K562 (cell line): ENCODE measurements around the gene LTBP2. TPM values are rescaled to one million over a fixed set of nuclear protein-coding genes. Genes with fewer than 3 reads are reported as not detected.

ENCODE experiments used
- ATAC-seq: fragments of 200-7000 bp; cut with Tn5 transposase; 3 replicates; pipeline ENCODE4 v1.9.1; 2020; ENCODE audit warnings: moderate library complexity
- BruUV-seq: library from RNA; stranded (reverse); fragments of 400-500 nt; replicated peaks from 2 replicates; lab custom pipeline; 2021; lab: Mats Ljungman, UMichigan
- CTCF ChIA-PET: fragments of 300-600 bp; formaldehyde crosslinking; extraction: SDS; loops from one replicate; lab custom pipeline; 2021; ENCODE audit warnings: low intra/inter-chr PET ratio; lab: Yijun Ruan, JAX
- POLR2A ChIA-PET: fragments of 300-600, 350-650 bp; sonication (Branson Sonifier 250); formaldehyde crosslinking; extraction: SDS; loops from one replicate; lab custom pipeline; 2021; ENCODE audit warnings: antibody characterized with exemption, inconsistent platforms; lab: Yijun Ruan, JAX
- DNase-seq, 4 experiments: peaks; one replicate each; pipeline versions ENCODE4 v3.0.0 to v3.0.0-alpha.2; 2011 to 2018; ENCODE audit warnings: low spot score in 3 of 4, mixed read lengths in 3 of 4; ENCODE audit errors: extremely low read depth in 1 of 4
- FAIRE-seq: peaks from 2 replicates; lab custom pipeline; 2011; peaks lifted over from hg19 to GRCh38; lab: Jason Lieb, UNC
- H2AFZ ChIP-seq: 2 replicates; pipeline ENCODE4 v1.6.0; 2011; ENCODE audit warnings: low read depth, low read length, control low read depth, inconsistent platforms
- H3K27ac ChIP-seq: fragments of 200-600 bp; 3 replicates; pipeline ENCODE4 v1.8.0; 2011; ENCODE audit warnings: low read depth, mild to moderate bottlenecking, control low read depth, inconsistent platforms, low read length, moderate library complexity, mixed read lengths; ENCODE audit errors: extremely low read depth
- H3K27me3 ChIP-seq, 2 experiments: fragments of 300-600 bp in 1 of 2; 2 replicates in 1 of 2; 3 replicates in 1 of 2; pipeline versions ENCODE4 v1.6.0 to v1.8.0; 2011; ENCODE audit warnings: inconsistent platforms in 2 of 2, low read length in 2 of 2, mild to moderate bottlenecking in 1 of 2, mixed read lengths in 1 of 2, moderate library complexity in 1 of 2; ENCODE audit not compliant: control insufficient read depth in 2 of 2, insufficient read depth in 2 of 2
- H3K36me3 ChIP-seq: fragments of 300-600 bp; 3 replicates; pipeline ENCODE4 v1.8.0; 2011; ENCODE audit warnings: mild to moderate bottlenecking, low read length, inconsistent platforms; ENCODE audit not compliant: control insufficient read depth, insufficient read depth
- H3K4me1 ChIP-seq, 2 experiments: fragments of 200-600 bp in 1 of 2; replicated peaks in 1 of 2; 2 replicates in 1 of 2; 3 replicates in 1 of 2; pipeline versions ENCODE4 v1.5.1 to v1.8.0; 2011; ENCODE audit warnings: inconsistent platforms in 2 of 2, low read length in 2 of 2, mild to moderate bottlenecking in 1 of 2, mixed read lengths in 1 of 2, moderate library complexity in 1 of 2; ENCODE audit not compliant: control insufficient read depth in 2 of 2, insufficient read depth in 2 of 2
- H3K4me2 ChIP-seq: 2 replicates; pipeline ENCODE4 v1.6.1; 2011; ENCODE audit warnings: low read length, control low read depth, inconsistent platforms, mixed read lengths; ENCODE audit not compliant: insufficient read depth
- H3K4me3 ChIP-seq: fragments of 200-600 bp; sonication (generic), shearing (Covaris generic); 2 replicates; pipeline ENCODE4 v1.5.1; 2016; ENCODE audit warnings: control low read depth, inconsistent platforms
- H3K79me2 ChIP-seq: fragments of 200-600 bp; 3 replicates; pipeline ENCODE4 v1.8.0; 2011; ENCODE audit warnings: low read length, inconsistent platforms; ENCODE audit not compliant: control insufficient read depth, insufficient read depth
- H3K9ac ChIP-seq, 2 experiments: 2 replicates each; pipeline versions ENCODE4 v1.6.0 to v1.6.1; 2011; ENCODE audit warnings: low read depth in 2 of 2, low read length in 2 of 2, control low read depth in 1 of 2, inconsistent platforms in 1 of 2, mild to moderate bottlenecking in 1 of 2, mixed read lengths in 1 of 2; ENCODE audit not compliant: insufficient read depth in 1 of 2
- H3K9me1 ChIP-seq: one replicate; pipeline ENCODE4 v1.6.0; 2011; ENCODE audit warnings: inconsistent platforms, mild to moderate bottlenecking, low read length, moderate library complexity; ENCODE audit not compliant: control insufficient read depth, insufficient read depth
- H3K9me3 ChIP-seq: replicated peaks from 2 replicates; pipeline ENCODE4 v1.5.1; 2011; ENCODE audit warnings: low read depth, low read length, inconsistent platforms; ENCODE audit not compliant: control insufficient read depth, insufficient read depth
- H4K20me1 ChIP-seq: replicated peaks from 2 replicates; pipeline ENCODE4 v1.6.1; 2011; ENCODE audit warnings: low read length, inconsistent platforms, mixed read lengths; ENCODE audit not compliant: control insufficient read depth, insufficient read depth
- BACH1 ChIP-seq: fragments of 200-800 bp; sonication (Bioruptor generic); IDR thresholded peaks from 2 replicates; pipeline ENCODE4 v1.6.1; 2016; ENCODE audit warnings: missing genetic modification characterization, missing compliant biosample characterization
- C11orf30 ChIP-seq: fragments of 450-650 bp; IDR thresholded peaks from 2 replicates; pipeline ENCODE4 v1.6.1; 2016; ENCODE audit warnings: low read depth, mild to moderate bottlenecking
- HCFC1 ChIP-seq: IDR thresholded peaks from 2 replicates; pipeline ENCODE4 v1.6.1; 2012; ENCODE audit warnings: low read depth, low read length, improper control_type of control experiment
- KDM1A ChIP-seq, 2 experiments: fragments of 450-650 bp; IDR thresholded peaks; 2 replicates each; pipeline ENCODE4 v1.6.1; 2016; ENCODE audit warnings: mild to moderate bottlenecking in 2 of 2
- MAFF ChIP-seq: IDR thresholded peaks from 2 replicates; pipeline ENCODE4 v1.6.1; 2012; ENCODE audit warnings: low read length, improper control_type of control experiment
- MAFG ChIP-seq: fragments of 450-650 bp; conservative IDR thresholded peaks from 2 replicates; pipeline ENCODE4 v1.6.1; 2016; ENCODE audit warnings: missing genetic modification characterization, missing compliant biosample characterization
- MAFK ChIP-seq: IDR thresholded peaks from 2 replicates; pipeline ENCODE4 v1.6.1; 2011; ENCODE audit warnings: low read length, improper control_type of control experiment
- NFE2 ChIP-seq: IDR thresholded peaks from 2 replicates; pipeline ENCODE4 v1.6.1; 2014; ENCODE audit warnings: antibody characterized with exemption, low read depth
- ZNF282 ChIP-seq: sonication (generic); formaldehyde crosslinking; IDR thresholded peaks from 2 replicates; pipeline ENCODE4 v1.8.1; 2023; ENCODE audit warnings: missing genetic modification reagents
- ZNF316 ChIP-seq: fragments of 450-650 bp; IDR thresholded peaks from 2 replicates; pipeline ENCODE4 v1.6.1; 2016
- WGBS: fragments of 100-300 bp; shearing (Covaris generic); methylation state at CpG from one replicate; pipeline ENCODE4 v1.1.6; 2016; ENCODE audit warnings: low coverage, mixed read lengths; ENCODE audit not compliant: insufficient coverage; ENCODE audit errors: missing lambda C conversion rate; 5-methylcytosine and 5-hydroxymethylcytosine counted together
- in situ Hi-C: fragments of 300-500 bp; cut with MboI; formaldehyde crosslinking; loops from 4 replicates; pipeline ENCODE4 v1.15.0; 2018; ENCODE audit warnings: inconsistent platforms, mixed read lengths
- intact Hi-C: fragments of 100-400 bp; cut with micrococcal nuclease; formaldehyde crosslinking; loops from 2 replicates; pipeline ENCODE4 v1.14.2; 2022
- polyA plus RNA-seq, 8 experiments: library from polyadenylated mRNA; depleted of rRNA in 4 of 8; stranded (reverse) in 5 of 8; unstranded in 3 of 8; fragments of >200 nt; fragmentation: Nextera tagmentation in 2 of 8; fragmentation: Illumina TruSeq in 1 of 8; extraction: Ambion mirVana in 2 of 8; extraction: Trizol in 1 of 8; gene quantifications; 2 replicates each; pipeline versions ENCODE4 v1.2.1 to v1.2.3, GENCODE V29; 2011 to 2014; ENCODE audit warnings: inconsistent platforms in 1 of 8, missing spikeins in 1 of 8
- total RNA-seq, 7 experiments: library from RNA; depleted of rRNA in 6 of 7; stranded (reverse); fragments of >200 nt in 6 of 7; fragmentation: Illumina TruSeq in 2 of 7; extraction: Trizol in 2 of 7; gene quantifications; 2 replicates each; pipeline versions ENCODE4 v1.2.1 to v1.2.3, GENCODE V29; 2011 to 2021; ENCODE audit warnings: low replicate concordance in 1 of 7

The LTBP2 gene
- total and polyA plus RNA-seq, 9 of the 15 experiments (the other 6 are each of a cell fraction or from before 2014, with no cell fraction given): under 0.01 to 0.18 (median 0.03) TPM; not detected in 3

DNA sequence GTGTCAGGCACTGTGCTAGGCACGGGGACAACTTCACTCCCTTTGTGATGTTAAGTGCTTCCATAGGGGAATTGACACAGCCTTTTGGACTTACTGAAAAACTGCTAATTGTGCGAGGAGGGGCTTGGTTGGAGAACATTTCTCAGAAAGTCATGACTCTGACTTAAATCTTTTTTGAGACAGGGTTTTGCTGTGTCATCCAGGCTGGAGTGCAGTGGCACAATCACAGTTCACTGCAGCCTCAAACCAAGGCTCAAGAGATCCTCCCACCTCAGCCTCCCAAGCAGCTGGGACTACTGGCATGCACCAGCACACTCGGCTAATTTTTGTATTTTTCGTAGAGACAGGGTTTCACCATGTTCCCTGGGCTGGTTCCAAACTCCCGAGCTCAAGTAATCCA lies 10.2 kb upstream of the LTBP2 start:
- Histone ChIP-seq H3K9me1 (no peaks in the 10 kb centered on the region), H3K4me1 (peaks cover 21 to 24% of the 10 kb centered on the region in 2 experiments; a peak in 4 of 5 replicates), H3K4me3 (no peak overlapping the region), H2AFZ (no peak overlapping the region), H3K9ac (no peak overlapping the region), H3K27ac (no peak overlapping the region), H3K9me3 (no peaks in the 10 kb centered on the region), H4K20me1 (no peaks in the 10 kb centered on the region), H3K4me2 (no peak overlapping the region), H3K27me3 (no peaks in the 10 kb centered on the region), H3K36me3 (no peaks in the 10 kb centered on the region), H3K79me2 (no peaks in the 10 kb centered on the region)
- POLR2A ChIA-PET: no interaction called here
- TF ChIP-seq BACH1: no peak
- peak; percentile 24; the same call in 1 of the 2 replicates for TF ChIP-seq MAFF
- no peak for TF ChIP-seq ZNF282 (CRISPR knock-in tag)
- peak; percentile 79 for TF ChIP-seq ZNF316
- TF ChIP-seq KDM1A (IDR thresholded peaks at IDR 0.05): peak; percentile 67 to 79; a peak in 3 of 4 replicates
- TF ChIP-seq MAFK: 0 out of 2 replicates have a peak, but pooled peaks have one; percentile 12
- peak; percentile 52; the same call in 1 of the 2 replicates for TF ChIP-seq NFE2
- no peak for TF ChIP-seq HCFC1
- TF ChIP-seq MAFG (tag): peak; percentile 59
- peak; percentile 68 for TF ChIP-seq C11orf30
- no peak for DNase-seq
- intact Hi-C loops (no loop called here), in situ Hi-C loops (no loop called here)
- WGBS: 13% methylated on average over 5 of the region's 5 CpGs
- ATAC-seq: no peak
- no peak for FAIRE-seq
- CTCF ChIA-PET: no interaction called here
- no TSS peak for BruUV-seq
